K562 (cell line): Measurements from ENCODE around the gene SPINK14. TPM values are rescaled to one million over a fixed set of nuclear protein-coding genes. Genes with fewer than 3 reads are reported as not detected.

Experiments used
- ATAC-seq: fragments of 200-7000 bp; cut with Tn5 transposase; 3 replicates; pipeline ENCODE4 v1.9.1; 2020; ENCODE audit warnings: moderate library complexity
- BruUV-seq: library from RNA; stranded (reverse); fragments of 400-500 nt; replicated peaks from 2 replicates; lab custom pipeline; 2021; lab: Mats Ljungman, UMichigan
- CTCF ChIA-PET: fragments of 300-600 bp; formaldehyde crosslinking; extraction: SDS; loops from one replicate; lab custom pipeline; 2021; ENCODE audit warnings: low intra/inter-chr PET ratio; lab: Yijun Ruan, JAX
- POLR2A ChIA-PET: fragments of 300-600, 350-650 bp; sonication (Branson Sonifier 250); formaldehyde crosslinking; extraction: SDS; loops from one replicate; lab custom pipeline; 2021; ENCODE audit warnings: antibody characterized with exemption, inconsistent platforms; lab: Yijun Ruan, JAX
- DNase-seq, 4 experiments: peaks; one replicate each; pipeline versions ENCODE4 v3.0.0 to v3.0.0-alpha.2; 2011 to 2018; ENCODE audit warnings: low spot score in 3 of 4, mixed read lengths in 3 of 4; ENCODE audit errors: extremely low read depth in 1 of 4
- FAIRE-seq: peaks from 2 replicates; lab custom pipeline; 2011; peaks lifted over from hg19 to GRCh38; lab: Jason Lieb, UNC
- H2AFZ ChIP-seq: 2 replicates; pipeline ENCODE4 v1.6.0; 2011; ENCODE audit warnings: low read depth, low read length, control low read depth, inconsistent platforms
- H3K27ac ChIP-seq: fragments of 200-600 bp; 3 replicates; pipeline ENCODE4 v1.8.0; 2011; ENCODE audit warnings: low read depth, mild to moderate bottlenecking, control low read depth, inconsistent platforms, low read length, moderate library complexity, mixed read lengths; ENCODE audit errors: extremely low read depth
- H3K27me3 ChIP-seq, 2 experiments: fragments of 300-600 bp in 1 of 2; 2 replicates in 1 of 2; 3 replicates in 1 of 2; pipeline versions ENCODE4 v1.6.0 to v1.8.0; 2011; ENCODE audit warnings: inconsistent platforms in 2 of 2, low read length in 2 of 2, mild to moderate bottlenecking in 1 of 2, mixed read lengths in 1 of 2, moderate library complexity in 1 of 2; ENCODE audit not compliant: control insufficient read depth in 2 of 2, insufficient read depth in 2 of 2
- H3K36me3 ChIP-seq: fragments of 300-600 bp; 3 replicates; pipeline ENCODE4 v1.8.0; 2011; ENCODE audit warnings: mild to moderate bottlenecking, low read length, inconsistent platforms; ENCODE audit not compliant: control insufficient read depth, insufficient read depth
- H3K4me1 ChIP-seq, 2 experiments: fragments of 200-600 bp in 1 of 2; replicated peaks in 1 of 2; 2 replicates in 1 of 2; 3 replicates in 1 of 2; pipeline versions ENCODE4 v1.5.1 to v1.8.0; 2011; ENCODE audit warnings: inconsistent platforms in 2 of 2, low read length in 2 of 2, mild to moderate bottlenecking in 1 of 2, mixed read lengths in 1 of 2, moderate library complexity in 1 of 2; ENCODE audit not compliant: control insufficient read depth in 2 of 2, insufficient read depth in 2 of 2
- H3K4me2 ChIP-seq: 2 replicates; pipeline ENCODE4 v1.6.1; 2011; ENCODE audit warnings: low read length, control low read depth, inconsistent platforms, mixed read lengths; ENCODE audit not compliant: insufficient read depth
- H3K4me3 ChIP-seq: fragments of 200-600 bp; sonication (generic), shearing (Covaris generic); 2 replicates; pipeline ENCODE4 v1.5.1; 2016; ENCODE audit warnings: control low read depth, inconsistent platforms
- H3K79me2 ChIP-seq: fragments of 200-600 bp; 3 replicates; pipeline ENCODE4 v1.8.0; 2011; ENCODE audit warnings: low read length, inconsistent platforms; ENCODE audit not compliant: control insufficient read depth, insufficient read depth
- H3K9ac ChIP-seq, 2 experiments: 2 replicates each; pipeline versions ENCODE4 v1.6.0 to v1.6.1; 2011; ENCODE audit warnings: low read depth in 2 of 2, low read length in 2 of 2, control low read depth in 1 of 2, inconsistent platforms in 1 of 2, mild to moderate bottlenecking in 1 of 2, mixed read lengths in 1 of 2; ENCODE audit not compliant: insufficient read depth in 1 of 2
- H3K9me1 ChIP-seq: one replicate; pipeline ENCODE4 v1.6.0; 2011; ENCODE audit warnings: inconsistent platforms, mild to moderate bottlenecking, low read length, moderate library complexity; ENCODE audit not compliant: control insufficient read depth, insufficient read depth
- H3K9me3 ChIP-seq: replicated peaks from 2 replicates; pipeline ENCODE4 v1.5.1; 2011; ENCODE audit warnings: low read depth, low read length, inconsistent platforms; ENCODE audit not compliant: control insufficient read depth, insufficient read depth
- H4K20me1 ChIP-seq: replicated peaks from 2 replicates; pipeline ENCODE4 v1.6.1; 2011; ENCODE audit warnings: low read length, inconsistent platforms, mixed read lengths; ENCODE audit not compliant: control insufficient read depth, insufficient read depth
- BRF1 ChIP-seq: IDR thresholded peaks from 3 replicates; pipeline ENCODE4 v1.6.1; 2011; ENCODE audit warnings: borderline replicate concordance, mild to moderate bottlenecking; ENCODE audit not compliant: insufficient read length; ENCODE audit errors: extremely low read depth
- CEBPB ChIP-seq: fragments of 450-650 bp; IDR thresholded peaks from 2 replicates; pipeline ENCODE4 v1.6.1; 2016; ENCODE audit warnings: missing genetic modification characterization, missing compliant biosample characterization
- CEBPG ChIP-seq, 3 experiments: fragments of 200-800 bp in 1 of 3; sonication (Bioruptor generic) in 1 of 3; sonication (generic) in 1 of 3; formaldehyde crosslinking in 1 of 3; IDR thresholded peaks in 2 of 3; conservative IDR thresholded peaks in 1 of 3; 2 replicates each; pipeline versions ENCODE4 v1.6.1 to v1.8.0; 2016 to 2022; ENCODE audit warnings: missing compliant biosample characterization in 2 of 3, missing genetic modification characterization in 2 of 3, mild to moderate bottlenecking in 1 of 3, missing genetic modification reagents in 1 of 3
- GATAD2B ChIP-seq: fragments of 450-650 bp; IDR thresholded peaks from 2 replicates; pipeline ENCODE4 v1.6.1; 2017; ENCODE audit warnings: mild to moderate bottlenecking, borderline replicate concordance
- KDM4B ChIP-seq, 2 experiments: fragments of 450-650 bp in 1 of 2; sonication (generic) in 1 of 2; IDR thresholded peaks; 2 replicates each; pipeline ENCODE4 v1.6.1; 2016 to 2017; ENCODE audit warnings: borderline replicate concordance in 2 of 2, antibody characterized with exemption in 1 of 2, low read depth in 1 of 2, mild to moderate bottlenecking in 1 of 2
- MYNN ChIP-seq, 2 experiments: sonication (generic); formaldehyde crosslinking in 1 of 2; IDR thresholded peaks; 2 replicates each; pipeline versions ENCODE4 v1.5.0 to v1.6.1; 2016 to 2020; ENCODE audit warnings: antibody characterized with exemption in 1 of 2, missing genetic modification reagents in 1 of 2
- POLR3G ChIP-seq: IDR thresholded peaks from 2 replicates; pipeline ENCODE4 v1.6.1; 2011; ENCODE audit not compliant: insufficient read length, insufficient replicate concordance; ENCODE audit errors: extremely low read depth
- SMAD1 ChIP-seq: fragments of 150-350 bp; IDR thresholded peaks from 2 replicates; pipeline ENCODE4 v1.6.1; 2014; ENCODE audit warnings: low read length, low read depth; ENCODE audit not compliant: partially characterized antibody
- SNRNP70 ChIP-seq: fragments of 200-400 bp; formaldehyde crosslinking; optimal IDR thresholded peaks from 2 replicates; pipeline ENCODE3; 2017; ENCODE audit warnings: low read depth, low read length
- SPI1 ChIP-seq: IDR thresholded peaks from 2 replicates; pipeline ENCODE4 v1.6.1; 2011; ENCODE audit warnings: low read depth, low read length, control low read depth, borderline replicate concordance
- TAL1 ChIP-seq: fragments of 450-650 bp; IDR thresholded peaks from 2 replicates; pipeline ENCODE4 v1.6.1; 2016; ENCODE audit warnings: mild to moderate bottlenecking
- TEAD4 ChIP-seq, 2 experiments: sonication (generic) in 1 of 2; formaldehyde crosslinking in 1 of 2; IDR thresholded peaks; 2 replicates each; pipeline versions ENCODE4 v1.6.1 to v1.8.0; 2012 to 2022; ENCODE audit warnings: borderline replicate concordance in 1 of 2, inconsistent platforms in 1 of 2, low read length in 1 of 2, mild to moderate bottlenecking in 1 of 2, missing genetic modification reagents in 1 of 2
- ZNF311 ChIP-seq: fragments of 250-450 bp; sonication (Bioruptor Pico); IDR thresholded peaks from 2 replicates; pipeline ENCODE4 v1.4.0; 2020; ENCODE audit warnings: mild to moderate bottlenecking, moderate library complexity
- WGBS: fragments of 100-300 bp; shearing (Covaris generic); methylation state at CpG from one replicate; pipeline ENCODE4 v1.1.6; 2016; ENCODE audit warnings: low coverage, mixed read lengths; ENCODE audit not compliant: insufficient coverage; ENCODE audit errors: missing lambda C conversion rate; 5-methylcytosine and 5-hydroxymethylcytosine counted together
- in situ Hi-C: fragments of 300-500 bp; cut with MboI; formaldehyde crosslinking; loops from 4 replicates; pipeline ENCODE4 v1.15.0; 2018; ENCODE audit warnings: inconsistent platforms, mixed read lengths
- intact Hi-C: fragments of 100-400 bp; cut with micrococcal nuclease; formaldehyde crosslinking; loops from 2 replicates; pipeline ENCODE4 v1.14.2; 2022
- polyA plus RNA-seq, 8 experiments: library from polyadenylated mRNA; depleted of rRNA in 4 of 8; stranded (reverse) in 5 of 8; unstranded in 3 of 8; fragments of >200 nt; fragmentation: Nextera tagmentation in 2 of 8; fragmentation: Illumina TruSeq in 1 of 8; extraction: Ambion mirVana in 2 of 8; extraction: Trizol in 1 of 8; gene quantifications; 2 replicates each; pipeline versions ENCODE4 v1.2.1 to v1.2.3, GENCODE V29; 2011 to 2014; ENCODE audit warnings: inconsistent platforms in 1 of 8, missing spikeins in 1 of 8
- total RNA-seq, 7 experiments: library from RNA; depleted of rRNA in 6 of 7; stranded (reverse); fragments of >200 nt in 6 of 7; fragmentation: Illumina TruSeq in 2 of 7; extraction: Trizol in 2 of 7; gene quantifications; 2 replicates each; pipeline versions ENCODE4 v1.2.1 to v1.2.3, GENCODE V29; 2011 to 2021; ENCODE audit warnings: low replicate concordance in 1 of 7
- TF ChIP-seq, protein P1 (sequence below): fragments of 250-450 bp; sonication (Bioruptor Pico); IDR thresholded peaks from 2 replicates; pipeline ENCODE4 v1.4.0; 2020; ENCODE audit warnings: mild to moderate bottlenecking, moderate library complexity, borderline replicate concordance

Gene SPINK14
- total and polyA plus RNA-seq, 9 of the 15 experiments (the other 6 are each of a cell fraction or from before 2014, with no cell fraction given), result not detected

DNA sequence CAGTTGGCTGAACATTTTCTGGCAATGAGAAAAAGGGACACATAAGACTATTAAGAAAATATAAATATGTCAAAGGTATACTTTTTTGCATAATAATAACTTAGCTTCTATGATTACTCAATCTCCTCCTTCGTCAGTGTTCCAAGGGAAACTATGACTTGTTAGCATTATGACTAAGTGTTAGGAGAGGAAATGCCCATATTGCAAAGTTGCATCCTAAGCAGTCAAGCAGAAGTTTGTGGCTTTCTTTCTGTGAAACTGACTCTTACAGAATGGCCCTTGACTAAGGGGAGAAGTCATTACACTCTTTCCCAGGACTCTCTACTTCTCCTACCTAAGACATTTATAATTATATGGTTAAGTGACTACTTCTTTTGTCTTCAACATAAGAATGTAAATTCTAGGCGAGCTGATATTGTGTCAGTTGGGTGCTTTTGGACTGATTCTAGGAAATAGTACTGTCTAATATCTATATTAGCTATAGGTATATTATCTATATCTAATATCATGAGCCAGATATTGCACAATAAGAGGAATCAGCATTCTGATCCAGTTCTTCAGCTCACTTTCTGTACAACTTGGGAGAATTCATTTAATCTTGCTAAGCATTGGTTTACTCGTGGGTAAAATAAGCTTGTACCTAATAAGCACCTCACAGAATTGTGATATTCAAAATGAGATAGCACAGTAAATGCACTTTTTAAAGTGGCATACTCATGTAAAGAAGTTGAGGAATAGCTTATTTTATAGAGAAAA lies 18.1 kb downstream of the SPINK14 start:
- POLR2A ChIA-PET, result no interaction called here
- no peak overlapping the region for H2AFZ ChIP-seq

DNA sequence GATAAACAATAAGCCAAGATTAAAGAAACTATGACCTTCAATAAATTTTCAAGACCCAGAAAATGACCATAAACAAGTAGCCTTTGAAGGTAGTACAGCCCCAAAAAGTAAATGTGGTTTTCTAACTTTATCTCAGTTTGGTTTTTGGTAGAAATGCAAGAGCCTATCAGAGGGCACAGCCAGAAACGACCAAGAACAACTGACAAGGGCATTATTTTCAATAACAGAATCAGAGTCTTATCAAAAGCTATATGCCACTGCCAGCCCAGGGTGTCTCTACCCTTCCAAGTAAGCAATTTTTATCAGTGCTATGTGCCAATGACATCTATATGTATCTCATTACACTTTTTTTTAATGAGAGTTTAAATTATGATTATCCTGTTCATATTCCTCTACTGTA lies 22.7 kb downstream of the SPINK14 start:
- 0% methylated on average over 1 of the region's 1 CpG for WGBS
- TF ChIP-seq KDM4B (IDR thresholded peaks at IDR 0.05; ENCODE audit: borderline replicate concordance in 2 of 2, low read depth in 1 of 2) (no peak), MYNN (IDR thresholded peaks at IDR 0.05) (no peak), MYNN (CRISPR knock-in tag; IDR thresholded peaks at IDR 0.05) (no peak), ZNF311 (CRISPR knock-in tag) (no peak), BRF1 (no peak), POLR3G (no peak), SMAD1 (no peak), SNRNP70 (no peak), SPI1 (no peak), GATAD2B (no peak)
- TF ChIP-seq, protein P1, sequence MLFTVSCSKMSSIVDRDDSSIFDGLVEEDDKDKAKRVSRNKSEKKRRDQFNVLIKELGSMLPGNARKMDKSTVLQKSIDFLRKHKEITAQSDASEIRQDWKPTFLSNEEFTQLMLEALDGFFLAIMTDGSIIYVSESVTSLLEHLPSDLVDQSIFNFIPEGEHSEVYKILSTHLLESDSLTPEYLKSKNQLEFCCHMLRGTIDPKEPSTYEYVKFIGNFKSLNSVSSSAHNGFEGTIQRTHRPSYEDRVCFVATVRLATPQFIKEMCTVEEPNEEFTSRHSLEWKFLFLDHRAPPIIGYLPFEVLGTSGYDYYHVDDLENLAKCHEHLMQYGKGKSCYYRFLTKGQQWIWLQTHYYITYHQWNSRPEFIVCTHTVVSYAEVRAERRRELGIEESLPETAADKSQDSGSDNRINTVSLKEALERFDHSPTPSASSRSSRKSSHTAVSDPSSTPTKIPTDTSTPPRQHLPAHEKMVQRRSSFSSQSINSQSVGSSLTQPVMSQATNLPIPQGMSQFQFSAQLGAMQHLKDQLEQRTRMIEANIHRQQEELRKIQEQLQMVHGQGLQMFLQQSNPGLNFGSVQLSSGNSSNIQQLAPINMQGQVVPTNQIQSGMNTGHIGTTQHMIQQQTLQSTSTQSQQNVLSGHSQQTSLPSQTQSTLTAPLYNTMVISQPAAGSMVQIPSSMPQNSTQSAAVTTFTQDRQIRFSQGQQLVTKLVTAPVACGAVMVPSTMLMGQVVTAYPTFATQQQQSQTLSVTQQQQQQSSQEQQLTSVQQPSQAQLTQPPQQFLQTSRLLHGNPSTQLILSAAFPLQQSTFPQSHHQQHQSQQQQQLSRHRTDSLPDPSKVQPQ, result no peak

More for the DNA sequence above, 18.1 kb downstream of the SPINK14 start:
- Histone ChIP-seq H3K79me2 (no peaks in the 10 kb centered on the region), H3K4me3 (no peak overlapping the region), H3K27me3 (no peaks in the 10 kb centered on the region), H3K9me1 (no peaks in the 10 kb centered on the region), H3K9me3 (no peaks in the 10 kb centered on the region), H3K4me2 (no peak overlapping the region), H3K9ac (no peak overlapping the region)
- ATAC-seq (no peak), FAIRE-seq (no peak), DNase-seq (no peak)
- CTCF ChIA-PET, result no interaction called here
- intact Hi-C loops, result no loop called here
- TF ChIP-seq CEBPB (peak; percentile 42; the same call in 1 of the 2 replicates), CEBPG (CRISPR knock-in tag; IDR thresholded peaks at IDR 0.05) (no peak), CEBPG (tag; conservative IDR thresholded peaks at IDR 0.05 in 1 of 2, IDR thresholded peaks at IDR 0.05 in 1 of 2) (peak; percentile 56 to 76), TAL1 (no peak), MYNN (IDR thresholded peaks at IDR 0.05) (no peak), MYNN (CRISPR knock-in tag; IDR thresholded peaks at IDR 0.05) (no peak), TEAD4 (IDR thresholded peaks at IDR 0.05; ENCODE audit: low read length) (no peak), TEAD4 (CRISPR knock-in tag; IDR thresholded peaks at IDR 0.05; ENCODE audit: borderline replicate concordance) (no peak)
- TF ChIP-seq, all 486 proteins: peak for 2
- WGBS, result 9% methylated on average over 3 of the region's 3 CpGs
- Histone ChIP-seq H3K27ac (no peak overlapping the region), H3K36me3 (no peaks in the 10 kb centered on the region), H4K20me1 (no peaks in the 10 kb centered on the region), H3K4me1 (no peaks in the 10 kb centered on the region)
- BruUV-seq, result no TSS peak
- in situ Hi-C loops, result loop anchor here (10.0 to 25.0 kb wide), 2 partner anchors 188 to 851 kb away; no protein-coding TSS in a partner anchor

More for the DNA sequence above, 22.7 kb downstream of the SPINK14 start:
- in situ Hi-C loops (loop anchor here (25.0 kb wide), 1 partner anchor 846 kb away; no protein-coding TSS in a partner anchor), intact Hi-C loops (no loop called here)
- DNase-seq (no peak), ATAC-seq (no peak), FAIRE-seq (no peak)
- no peaks in the 10 kb centered on the region for H3K4me1 ChIP-seq
- no peaks in the 10 kb centered on the region for H3K9me3 ChIP-seq
- no peak overlapping the region for H3K27ac ChIP-seq
- ChIA-PET CTCF (no interaction called here), POLR2A (interaction anchor here (1.2 kb wide), 1 partner anchor 65 kb away, joined by 3 read pairs; no protein-coding TSS in a partner anchor)
- H3K9me1 ChIP-seq, result no peaks in the 10 kb centered on the region
- H3K9ac ChIP-seq, result no peak overlapping the region
- H3K4me3 ChIP-seq, result no peak overlapping the region
- no TSS peak for BruUV-seq
- no peak overlapping the region for H3K4me2 ChIP-seq
- H3K79me2 ChIP-seq, result no peaks in the 10 kb centered on the region
- H3K36me3 ChIP-seq, result no peaks in the 10 kb centered on the region
- H2AFZ ChIP-seq, result no peak overlapping the region
- no peaks in the 10 kb centered on the region for H4K20me1 ChIP-seq
- no peaks in the 10 kb centered on the region for H3K27me3 ChIP-seq
